ENCODE measurements around the gene LYPD1.

Gene LYPD1

DNA sequence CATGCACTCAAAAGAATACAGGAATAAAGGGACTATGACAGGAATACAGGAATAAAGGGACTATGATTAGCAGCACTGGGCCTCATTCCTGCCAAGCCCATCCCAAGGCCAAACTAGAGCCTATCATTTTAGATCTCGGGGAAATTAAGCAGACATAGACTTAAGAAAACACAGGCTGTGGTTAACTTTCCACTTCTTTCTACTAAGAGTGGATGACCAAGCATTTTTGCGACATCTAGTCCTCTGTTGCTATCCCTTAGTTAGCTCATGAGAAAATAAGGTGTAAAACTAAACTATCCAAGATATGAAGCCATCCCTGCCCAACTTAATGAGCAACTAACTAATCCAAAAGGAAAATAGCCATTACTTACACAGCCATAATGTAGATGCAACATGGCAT lies 5.9 kb downstream of the LYPD1 start:
- H3K36me3 ChIP-seq (ENCODE audit: low read depth): no peaks in the 10 kb centered on the region
- ATAC-seq (ENCODE audit: low read depth) (no peak), DNase-seq (ENCODE audit: low spot score) (no peak)
- H3K4me1 ChIP-seq (ENCODE audit: insufficient read depth, poor library complexity, severe bottlenecking): no peaks in the 10 kb centered on the region
- H3K27me3 ChIP-seq (ENCODE audit: insufficient read depth, poor library complexity, severe bottlenecking): peaks cover 30% of the 10 kb centered on the region
- H3K9me3 ChIP-seq (ENCODE audit: severe bottlenecking): no peaks in the 10 kb centered on the region
- no peak overlapping the region for H3K27ac ChIP-seq (ENCODE audit: poor library complexity, severe bottlenecking)
- H3K4me3 ChIP-seq (ENCODE audit: severe bottlenecking): no peak overlapping the region
- TF ChIP-seq CTCF (IDR thresholded peaks at IDR 0.05; ENCODE audit: poor library complexity, severe bottlenecking): no peak

DNA sequence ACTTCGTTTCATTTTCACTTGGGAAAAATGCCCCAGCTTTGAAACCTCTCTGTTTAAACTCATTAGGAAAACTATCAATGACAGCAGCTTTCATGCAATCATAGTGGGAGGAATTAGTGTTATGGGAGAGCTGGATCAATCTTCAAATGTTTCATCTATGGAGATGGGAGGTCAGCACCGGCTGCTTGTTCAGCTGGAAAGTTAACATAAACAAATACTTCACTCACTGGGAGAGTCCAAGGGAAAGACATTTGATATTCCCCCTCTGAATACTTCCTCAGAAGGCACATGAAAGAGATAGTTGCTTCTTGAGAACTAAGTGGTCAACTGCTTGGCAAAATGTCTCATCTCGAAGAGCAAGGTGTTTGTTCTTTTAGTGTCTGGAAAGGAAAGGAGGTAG lies 7.3 kb downstream of the LYPD1 start:
- no peaks in the 10 kb centered on the region for H3K4me1 ChIP-seq (ENCODE audit: insufficient read depth, poor library complexity, severe bottlenecking)
- no peaks in the 10 kb centered on the region for H3K36me3 ChIP-seq (ENCODE audit: low read depth)
- no peaks in the 10 kb centered on the region for H3K9me3 ChIP-seq (ENCODE audit: severe bottlenecking)
- H3K27me3 ChIP-seq (ENCODE audit: insufficient read depth, poor library complexity, severe bottlenecking): peaks cover 17% of the 10 kb centered on the region
- TF ChIP-seq CTCF (IDR thresholded peaks at IDR 0.05; ENCODE audit: poor library complexity, severe bottlenecking): no peak
- ATAC-seq (ENCODE audit: low read depth): no peak
- H3K27ac ChIP-seq (ENCODE audit: poor library complexity, severe bottlenecking): no peak overlapping the region
- no peak overlapping the region for H3K4me3 ChIP-seq (ENCODE audit: severe bottlenecking)
- no peak for DNase-seq (ENCODE audit: low spot score)

DNA sequence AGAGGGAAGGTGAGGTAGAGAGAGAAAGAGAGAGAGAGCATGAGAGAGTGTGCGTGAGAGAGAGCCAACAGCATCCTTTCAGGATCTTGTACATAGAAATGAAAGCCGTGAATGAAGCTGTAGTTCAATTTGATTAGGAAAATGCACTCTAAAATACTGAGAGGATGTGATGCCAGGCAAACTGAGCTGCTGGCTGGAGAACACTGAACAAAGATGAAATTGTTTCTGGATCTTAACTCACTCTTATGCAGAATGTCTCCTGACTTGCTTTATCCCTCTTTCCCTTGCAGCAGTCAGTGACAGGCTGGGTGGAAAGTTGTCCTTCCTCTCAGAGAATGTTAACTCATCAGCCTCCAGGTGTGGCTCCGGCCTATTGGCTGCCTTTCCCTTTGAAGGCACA lies 10.7 kb downstream of the LYPD1 start:
- no peaks in the 10 kb centered on the region for H3K4me1 ChIP-seq (ENCODE audit: insufficient read depth, poor library complexity, severe bottlenecking)
- H3K9me3 ChIP-seq (ENCODE audit: severe bottlenecking): no peaks in the 10 kb centered on the region
- no peak overlapping the region for H3K4me3 ChIP-seq (ENCODE audit: severe bottlenecking)
- H3K27me3 ChIP-seq (ENCODE audit: insufficient read depth, poor library complexity, severe bottlenecking): no peaks in the 10 kb centered on the region
- H3K36me3 ChIP-seq (ENCODE audit: low read depth): no peaks in the 10 kb centered on the region
- no peak for TF ChIP-seq CTCF (IDR thresholded peaks at IDR 0.05; ENCODE audit: poor library complexity, severe bottlenecking)
- no peak for ATAC-seq (ENCODE audit: low read depth)
- no peak for DNase-seq (ENCODE audit: low spot score)
- H3K27ac ChIP-seq (ENCODE audit: poor library complexity, severe bottlenecking): no peak overlapping the region

- H3K4me1 ChIP-seq (ENCODE audit: insufficient read depth, poor library complexity, severe bottlenecking): no peaks in the 10 kb centered on the region
- no peak for TF ChIP-seq CTCF (IDR thresholded peaks at IDR 0.05; ENCODE audit: poor library complexity, severe bottlenecking)
- no peak overlapping the region for H3K27ac ChIP-seq (ENCODE audit: poor library complexity, severe bottlenecking)
- H3K27me3 ChIP-seq (ENCODE audit: insufficient read depth, poor library complexity, severe bottlenecking): no peaks in the 10 kb centered on the region
- no peak overlapping the region for H3K4me3 ChIP-seq (ENCODE audit: severe bottlenecking)
- DNase-seq (ENCODE audit: low spot score): no peak
- H3K36me3 ChIP-seq (ENCODE audit: low read depth): no peaks in the 10 kb centered on the region
- ATAC-seq (ENCODE audit: low read depth): no peak
- no peaks in the 10 kb centered on the region for H3K9me3 ChIP-seq (ENCODE audit: severe bottlenecking)
Measured at GRCh38 chr2:132656266-132656975, 13.6 kb downstream of the LYPD1 start.

- no peaks in the 10 kb centered on the region for H3K4me1 ChIP-seq (ENCODE audit: insufficient read depth, poor library complexity, severe bottlenecking)
- H3K36me3 ChIP-seq (ENCODE audit: low read depth): no peaks in the 10 kb centered on the region
- DNase-seq (ENCODE audit: low spot score) (no peak), ATAC-seq (ENCODE audit: low read depth) (peak; percentile 62)
- H3K27ac ChIP-seq (ENCODE audit: poor library complexity, severe bottlenecking): no peak overlapping the region
- H3K4me3 ChIP-seq (ENCODE audit: severe bottlenecking): no peak overlapping the region
- H3K27me3 ChIP-seq (ENCODE audit: insufficient read depth, poor library complexity, severe bottlenecking): no peaks in the 10 kb centered on the region
- H3K9me3 ChIP-seq (ENCODE audit: severe bottlenecking): no peaks in the 10 kb centered on the region
- no peak for TF ChIP-seq CTCF (IDR thresholded peaks at IDR 0.05; ENCODE audit: poor library complexity, severe bottlenecking)
Measured at GRCh38 chr2:132654968-132655367, 15.0 kb downstream of the LYPD1 start.

Measured in RWPE2 (cell line).